Testis (tissue), 2 donors: ENCODE results near the gene TPRN.

ENCODE experiments used
- POLR2A ChIP-seq: fragments of 450-650 bp; IDR thresholded peaks from one replicate; pipeline ENCODE4 v1.6.1; 2017; ENCODE audit warnings: antibody characterized with exemption, mild to moderate bottlenecking, moderate library complexity
- TF ChIP-seq, protein P1 (sequence below), 3 experiments: fragments of 450-650 bp in 2 of 3; fragments of 200-600 bp in 1 of 3; sonication (generic) in 1 of 3; IDR thresholded peaks; one replicate each; pipeline ENCODE4 v1.5.1; 2016 to 2019; ENCODE audit warnings: antibody characterized with exemption in 3 of 3, mild to moderate bottlenecking in 2 of 3, moderate library complexity in 1 of 3

DNA sequence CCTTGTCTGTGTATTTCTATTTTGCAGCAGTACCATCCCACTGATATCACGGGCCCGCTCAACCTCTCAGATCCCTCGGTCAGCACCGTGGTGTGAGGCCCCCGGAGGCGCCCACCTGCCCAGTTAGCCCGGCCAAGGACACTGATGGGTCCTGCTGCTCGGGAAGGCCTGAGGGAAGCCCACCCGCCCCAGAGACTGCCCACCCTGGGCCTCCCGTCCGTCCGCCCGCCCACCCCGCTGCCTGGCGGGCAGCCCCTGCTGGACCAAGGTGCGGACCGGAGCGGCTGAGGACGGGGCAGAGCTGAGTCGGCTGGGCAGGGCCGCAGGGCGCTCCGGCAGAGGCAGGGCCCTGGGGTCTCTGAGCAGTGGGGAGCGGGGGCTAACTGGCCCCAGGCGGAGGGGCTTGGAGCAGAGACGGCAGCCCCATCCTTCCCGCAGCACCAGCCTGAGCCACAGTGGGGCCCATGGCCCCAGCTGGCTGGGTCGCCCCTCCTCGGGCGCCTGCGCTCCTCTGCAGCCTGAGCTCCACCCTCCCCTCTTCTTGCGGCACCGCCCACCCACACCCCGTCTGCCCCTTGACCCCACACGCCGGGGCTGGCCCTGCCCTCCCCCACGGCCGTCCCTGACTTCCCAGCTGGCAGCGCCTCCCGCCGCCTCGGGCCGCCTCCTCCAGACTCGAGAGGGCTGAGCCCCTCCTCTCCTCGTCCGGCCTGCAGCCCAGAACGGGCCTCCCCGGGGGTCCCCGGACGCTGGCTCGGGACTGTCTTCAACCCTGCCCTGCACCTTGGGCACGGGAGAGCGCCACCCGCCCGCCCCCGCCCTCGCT is 32.6 kb downstream of the TPRN start:
- TF ChIP-seq, protein P1, sequence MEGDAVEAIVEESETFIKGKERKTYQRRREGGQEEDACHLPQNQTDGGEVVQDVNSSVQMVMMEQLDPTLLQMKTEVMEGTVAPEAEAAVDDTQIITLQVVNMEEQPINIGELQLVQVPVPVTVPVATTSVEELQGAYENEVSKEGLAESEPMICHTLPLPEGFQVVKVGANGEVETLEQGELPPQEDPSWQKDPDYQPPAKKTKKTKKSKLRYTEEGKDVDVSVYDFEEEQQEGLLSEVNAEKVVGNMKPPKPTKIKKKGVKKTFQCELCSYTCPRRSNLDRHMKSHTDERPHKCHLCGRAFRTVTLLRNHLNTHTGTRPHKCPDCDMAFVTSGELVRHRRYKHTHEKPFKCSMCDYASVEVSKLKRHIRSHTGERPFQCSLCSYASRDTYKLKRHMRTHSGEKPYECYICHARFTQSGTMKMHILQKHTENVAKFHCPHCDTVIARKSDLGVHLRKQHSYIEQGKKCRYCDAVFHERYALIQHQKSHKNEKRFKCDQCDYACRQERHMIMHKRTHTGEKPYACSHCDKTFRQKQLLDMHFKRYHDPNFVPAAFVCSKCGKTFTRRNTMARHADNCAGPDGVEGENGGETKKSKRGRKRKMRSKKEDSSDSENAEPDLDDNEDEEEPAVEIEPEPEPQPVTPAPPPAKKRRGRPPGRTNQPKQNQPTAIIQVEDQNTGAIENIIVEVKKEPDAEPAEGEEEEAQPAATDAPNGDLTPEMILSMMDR (IDR thresholded peaks at IDR 0.05): no peak
- TF ChIP-seq POLR2A: no peak
